DMS153 (cell line): ENCODE results near the gene ZSWIM3.
"Not testable (repeated sequence)": the region's sequence is repeated elsewhere in the genome, so short reads cannot be mapped to it uniquely, and the experiment has no call there.

Experiments used
- DNase-seq: peaks from one replicate; lab custom pipeline; 2025; lab: John Stamatoyannopoulos, UW

The ZSWIM3 gene

GRCh38 chr20:45861221-45862075 lies 4.0 kb downstream of the ZSWIM3 start:
- peak; percentile 44 for DNase-seq

GRCh38 chr20:45863543-45864470 lies 6.4 kb downstream of the ZSWIM3 start:
- DNase-seq = peak; percentile 42

- DNase-seq = no peak
Observed at GRCh38 chr20:45866454-45866853, 9.0 kb downstream of the ZSWIM3 start.

GRCh38 chr20:45867136-45867818 lies 9.9 kb downstream of the ZSWIM3 start:
- DNase-seq = no peak

GRCh38 chr20:45867819-45868176 lies 10.4 kb downstream of the ZSWIM3 start:
- no peak for DNase-seq

GRCh38 chr20:45872626-45873025 lies 15.2 kb downstream of the ZSWIM3 start:
- DNase-seq = no peak

GRCh38 chr20:45873409-45874103 lies 16.1 kb downstream of the ZSWIM3 start:
- no peak for DNase-seq

GRCh38 chr20:45874104-45874481 lies 16.7 kb downstream of the ZSWIM3 start:
- not testable (repeated sequence) for DNase-seq

GRCh38 chr20:45874576-45874975 lies 17.2 kb downstream of the ZSWIM3 start:
- no peak for DNase-seq

- no peak for DNase-seq
Observed at GRCh38 chr20:45878076-45878761, 20.8 kb downstream of the ZSWIM3 start.

GRCh38 chr20:45880988-45881788 lies 23.8 kb downstream of the ZSWIM3 start, which contains the start of gene ZSWIM1:
Gene ZSWIM1 (plus strand): TSS chr20:45881227. CDS start chr20:45882593, 1,366 bp downstream.
- peak; percentile 98 for DNase-seq

- no peak for DNase-seq
Observed at GRCh38 chr20:45882469-45883099, 25.2 kb downstream of the ZSWIM3 start.

- no peak for DNase-seq
Observed at GRCh38 chr20:45883100-45883469, 25.7 kb downstream of the ZSWIM3 start.

GRCh38 chr20:45886590-45887345 lies 29.4 kb downstream of the ZSWIM3 start:
- no peak for DNase-seq

- no peak for DNase-seq
Observed at GRCh38 chr20:45887346-45887715, 29.9 kb downstream of the ZSWIM3 start, which contains the start of gene SPATA25. Gene SPATA25 (minus strand): TSS chr20:45887622. CDS start chr20:45887590, 32 bp downstream.

- no peak for DNase-seq
Observed at GRCh38 chr20:45888681-45889080, 31.3 kb downstream of the ZSWIM3 start.

- peak; percentile 33 for DNase-seq
Observed at GRCh38 chr20:45890077-45890984, 32.9 kb downstream of the ZSWIM3 start.
